ENCODE data around the gene CNNM2. TPM values are rescaled to one million over a fixed set of nuclear protein-coding genes. Genes with fewer than 3 reads are reported as not detected.
"Not testable (repeated sequence)": the region's sequence is repeated elsewhere in the genome, so short reads cannot be mapped to it uniquely, and the experiment has no call there.

Gene CNNM2
- total RNA-seq, 2 donors from 2014 or later, result 5.5 to 12.0 TPM

- ATAC-seq (no peak), DNase-seq (ENCODE audit: low spot score in 2 of 2) (no peak)
- Mint-ChIP-seq H3K27ac (peak overlapping the region in 1 of 2 donors; percentile 18), H3K9me3 (no peaks in the 10 kb centered on the region), H3K36me3 (no peaks in the 10 kb centered on the region)
These were observed 67.7 kb downstream of the CNNM2 start for GRCh38 chr10:102985811-102986210.

- DNase-seq (ENCODE audit: low spot score in 2 of 2) (no peak), ATAC-seq (no peak)
- no peaks in the 10 kb centered on the region for H3K36me3 Mint-ChIP-seq
- no peaks in the 10 kb centered on the region for H3K9me3 Mint-ChIP-seq
- H3K27ac Mint-ChIP-seq, result no peak overlapping the region
These were observed 70.6 kb downstream of the CNNM2 start for GRCh38 chr10:102988404-102989314.

- DNase-seq (ENCODE audit: low spot score in 2 of 2) (no peak), ATAC-seq (peak; percentile 24 to 49)
- peak overlapping the region; percentile 74 to 84 for H3K27ac Mint-ChIP-seq
- no peaks in the 10 kb centered on the region for H3K9me3 Mint-ChIP-seq
- H3K36me3 Mint-ChIP-seq, result no peaks in the 10 kb centered on the region
These were observed 76.6 kb downstream of the CNNM2 start for GRCh38 chr10:102994531-102995295.

- Mint-ChIP-seq H3K9me3 (no peaks in the 10 kb centered on the region), H3K36me3 (no peaks in the 10 kb centered on the region), H3K27ac (no peak overlapping the region)
- ATAC-seq (no peak), DNase-seq (ENCODE audit: low spot score in 2 of 2) (no peak)
These were observed 78.8 kb downstream of the CNNM2 start for GRCh38 chr10:102996876-102997275.

- Mint-ChIP-seq H3K36me3 (no peaks in the 10 kb centered on the region), H3K9me3 (no peaks in the 10 kb centered on the region), H3K27ac (no peak overlapping the region)
- ATAC-seq, result no peak
- no peak for DNase-seq (ENCODE audit: low spot score in 2 of 2)
These were observed 79.9 kb downstream of the CNNM2 start for GRCh38 chr10:102997998-102998397.

GRCh38 chr10:102998399-102998907 is 80.4 kb downstream of the CNNM2 start:
- H3K27ac Mint-ChIP-seq, result no peak overlapping the region
- ATAC-seq, result no peak
- no peaks in the 10 kb centered on the region for H3K9me3 Mint-ChIP-seq
- no peaks in the 10 kb centered on the region for H3K36me3 Mint-ChIP-seq
- DNase-seq (ENCODE audit: low spot score in 2 of 2), result no peak

- ATAC-seq, result not testable (repeated sequence)
These were observed 82.0 kb downstream of the CNNM2 start for GRCh38 chr10:103000050-103000449.

GRCh38 chr10:103007017-103007416 is 88.9 kb downstream of the CNNM2 start:
- Mint-ChIP-seq H3K36me3 (peaks cover 6 to 16% of the 10 kb centered on the region in 2 donors), H3K27ac (no peak overlapping the region), H3K9me3 (peaks cover 0 to 4% of the 10 kb centered on the region in 2 donors)
- DNase-seq (ENCODE audit: low spot score in 2 of 2) (no peak), ATAC-seq (no peak)

More at GRCh38 chr10:103000050-103000449, 82.0 kb downstream of the CNNM2 start:
- DNase-seq (ENCODE audit: low spot score in 2 of 2); H3K9me3 Mint-ChIP-seq; H3K36me3 Mint-ChIP-seq; H3K27ac Mint-ChIP-seq: not testable (repeated sequence)

GRCh38 chr10:103013416-103013815 is 95.3 kb downstream of the CNNM2 start:
- Mint-ChIP-seq H3K36me3 (no peaks in the 10 kb centered on the region), H3K27ac (no peak overlapping the region), H3K9me3 (no peaks in the 10 kb centered on the region)
- ATAC-seq (no peak), DNase-seq (ENCODE audit: low spot score in 2 of 2) (no peak)

GRCh38 chr10:103019425-103019824 is 101.3 kb downstream of the CNNM2 start:
- Mint-ChIP-seq H3K27ac (no peak overlapping the region), H3K9me3 (no peaks in the 10 kb centered on the region), H3K36me3 (no peaks in the 10 kb centered on the region)
- DNase-seq (ENCODE audit: low spot score in 2 of 2) (no peak), ATAC-seq (no peak)

GRCh38 chr10:103021150-103021899 is 103.2 kb downstream of the CNNM2 start:
- ATAC-seq, result no peak
- DNase-seq (ENCODE audit: low spot score in 2 of 2), result no peak
- no peaks in the 10 kb centered on the region for H3K9me3 Mint-ChIP-seq

GRCh38 chr10:103021900-103022293 is 103.8 kb downstream of the CNNM2 start:
- no peaks in the 10 kb centered on the region for H3K36me3 Mint-ChIP-seq
- DNase-seq (ENCODE audit: low spot score in 2 of 2) (no peak), ATAC-seq (no peak)
- H3K27ac Mint-ChIP-seq, result no peak overlapping the region
- H3K9me3 Mint-ChIP-seq, result no peaks in the 10 kb centered on the region

More at GRCh38 chr10:103021150-103021899, 103.2 kb downstream of the CNNM2 start:
- H3K36me3 Mint-ChIP-seq, result no peaks in the 10 kb centered on the region
- H3K27ac Mint-ChIP-seq, result no peak overlapping the region

- Mint-ChIP-seq H3K9me3 (no peaks in the 10 kb centered on the region), H3K36me3 (no peaks in the 10 kb centered on the region), H3K27ac (no peak overlapping the region)
- ATAC-seq, result no peak
- no peak for DNase-seq (ENCODE audit: low spot score in 2 of 2)
These were observed 107.6 kb downstream of the CNNM2 start for GRCh38 chr10:103025696-103026095.

GRCh38 chr10:103038570-103038969 is 120.5 kb downstream of the CNNM2 start:
- Mint-ChIP-seq H3K36me3 (no peaks in the 10 kb centered on the region), H3K27ac (no peak overlapping the region), H3K9me3 (no peaks in the 10 kb centered on the region)
- no peak for ATAC-seq
- DNase-seq (ENCODE audit: low spot score in 2 of 2), result no peak

GRCh38 chr10:103040418-103040817 is 122.3 kb downstream of the CNNM2 start:
- H3K36me3 Mint-ChIP-seq, result no peaks in the 10 kb centered on the region
- H3K9me3 Mint-ChIP-seq, result no peaks in the 10 kb centered on the region
- ATAC-seq (no peak), DNase-seq (ENCODE audit: low spot score in 2 of 2) (no peak)
- H3K27ac Mint-ChIP-seq, result no peak overlapping the region

- no peak for ATAC-seq
- no peaks in the 10 kb centered on the region for H3K36me3 Mint-ChIP-seq
- peak overlapping the region in 1 of 2 donors; percentile 80 for H3K27ac Mint-ChIP-seq
- no peak for DNase-seq (ENCODE audit: low spot score in 2 of 2)
- H3K9me3 Mint-ChIP-seq, result no peaks in the 10 kb centered on the region
These were observed 123.3 kb downstream of the CNNM2 start for GRCh38 chr10:103041391-103041790.

Measured in activated naive CD4-positive, alpha-beta T cell treated with anti-CD3 and anti-CD28 coated beads, Interleukin-2, amount 50 U/mL, for 72 hours (primary cell).